Fibroblast of skin of right biceps (primary cell): ENCODE results near the gene DRC7.
"Not testable (repeated sequence)": the region's sequence is repeated elsewhere in the genome, so short reads cannot be mapped to it uniquely, and the experiment has no call there.

Experiments used
- DNase-seq: peaks from one replicate; pipeline ENCODE4 v3.0.0-alpha.2; 2013

DRC7 gene

DNA sequence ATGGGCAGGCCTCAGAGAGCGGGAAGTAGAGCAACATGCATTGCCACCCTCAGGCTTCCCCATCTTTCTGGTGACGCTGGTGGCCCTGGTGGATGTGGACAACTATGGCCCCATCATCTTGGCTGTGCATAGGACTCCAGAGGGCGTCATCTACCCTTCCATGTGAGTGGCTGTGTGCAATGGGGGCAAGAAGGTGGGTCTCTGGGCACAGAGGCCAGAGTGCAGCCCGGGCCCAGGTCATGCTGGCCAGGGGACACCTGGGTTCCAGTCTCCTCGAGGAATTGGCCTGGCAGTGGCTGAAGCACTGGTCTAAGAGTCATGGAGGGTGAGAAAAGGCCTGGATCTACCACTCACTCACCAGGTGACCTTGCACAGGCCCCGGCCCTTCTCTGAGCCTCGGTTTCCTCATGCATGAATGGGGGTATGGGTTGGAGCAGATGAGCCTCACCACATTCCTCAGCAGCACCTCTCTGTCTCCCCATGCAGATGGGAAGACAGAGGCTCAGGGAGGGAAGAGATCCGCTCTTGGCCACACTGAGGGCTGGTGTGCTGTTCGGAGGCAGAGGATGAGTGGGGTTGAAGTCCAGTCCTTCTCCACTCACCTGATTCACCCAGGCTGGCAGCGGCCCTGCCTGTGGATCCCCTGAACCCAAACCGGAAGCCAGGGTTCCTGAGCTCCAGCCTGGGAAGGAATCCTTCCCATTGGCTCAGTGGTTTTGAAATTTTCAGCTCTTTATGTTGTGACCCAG, 33.7 kb upstream of the DRC7 start:
- DNase-seq: no peak

- no peak for DNase-seq
These were observed 33.1 kb upstream of the DRC7 start for GRCh38 chr16:57661510-57661909.

DNA sequence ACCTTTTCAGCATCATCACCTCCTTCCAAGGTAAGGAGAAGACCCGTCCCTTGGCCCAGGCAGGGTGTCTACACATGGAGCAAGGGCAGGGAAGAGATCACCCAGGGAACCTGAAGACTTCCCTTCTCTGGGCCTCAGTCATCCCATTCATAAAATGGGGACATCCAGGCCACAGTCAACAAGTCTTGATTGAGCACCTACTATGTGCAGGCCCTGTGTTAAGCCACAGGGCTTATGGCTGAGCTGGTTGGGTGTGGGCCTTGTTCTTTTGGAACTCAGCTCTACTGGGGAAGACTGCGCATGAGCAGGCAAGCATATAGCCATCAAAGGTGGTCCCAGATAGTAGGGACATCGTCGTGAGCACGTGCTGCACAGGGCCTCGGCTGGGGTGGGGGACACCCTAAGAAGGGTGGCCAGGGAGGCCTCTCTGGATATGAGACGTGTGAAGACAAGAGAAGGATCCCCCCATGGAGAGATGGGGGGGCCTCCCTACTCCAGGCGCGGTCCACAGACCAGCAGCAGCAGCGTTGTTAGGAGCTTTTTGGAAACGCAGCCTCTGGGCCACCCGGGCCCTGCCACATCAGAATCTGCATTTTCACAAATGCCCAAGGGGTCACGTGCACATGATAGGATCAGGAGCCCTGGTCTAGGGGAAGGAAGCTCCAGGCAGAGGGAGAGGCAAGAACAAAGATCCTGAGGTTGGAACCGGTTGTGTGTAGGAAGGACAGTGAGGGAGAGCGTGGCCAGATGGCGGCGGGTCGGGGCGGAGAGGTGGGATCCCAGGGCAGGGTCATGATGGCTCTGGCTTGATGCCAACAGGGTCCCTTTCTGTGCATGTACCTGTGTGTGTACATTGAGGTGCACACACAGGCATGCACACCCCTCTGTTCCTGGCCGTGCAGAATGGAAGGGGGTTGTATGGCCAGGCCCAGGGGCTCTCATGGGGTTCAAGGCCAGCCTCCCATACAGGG, 32.4 kb upstream of the DRC7 start:
- no peak for DNase-seq

DNA sequence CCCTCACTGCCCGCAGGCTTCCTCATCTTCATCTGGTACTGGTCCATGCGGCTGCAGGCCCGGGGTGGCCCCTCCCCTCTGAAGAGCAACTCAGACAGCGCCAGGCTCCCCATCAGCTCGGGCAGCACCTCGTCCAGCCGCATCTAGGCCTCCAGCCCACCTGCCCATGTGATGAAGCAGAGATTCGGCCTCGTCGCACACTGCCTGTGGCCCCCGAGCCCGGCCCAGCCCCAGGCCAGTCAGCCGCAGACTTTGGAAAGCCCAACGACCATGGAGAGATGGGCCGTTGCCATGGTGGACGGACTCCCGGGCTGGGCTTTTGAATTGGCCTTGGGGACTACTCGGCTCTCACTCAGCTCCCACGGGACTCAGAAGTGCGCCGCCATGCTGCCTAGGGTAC, 31.2 kb upstream of the DRC7 start:
- DNase-seq: no peak

GRCh38 chr16:57663917-57664661, 30.5 kb upstream of the DRC7 start:
- DNase-seq: no peak

GRCh38 chr16:57664662-57665025, 30.0 kb upstream of the DRC7 start:
- no peak for DNase-seq

DNA sequence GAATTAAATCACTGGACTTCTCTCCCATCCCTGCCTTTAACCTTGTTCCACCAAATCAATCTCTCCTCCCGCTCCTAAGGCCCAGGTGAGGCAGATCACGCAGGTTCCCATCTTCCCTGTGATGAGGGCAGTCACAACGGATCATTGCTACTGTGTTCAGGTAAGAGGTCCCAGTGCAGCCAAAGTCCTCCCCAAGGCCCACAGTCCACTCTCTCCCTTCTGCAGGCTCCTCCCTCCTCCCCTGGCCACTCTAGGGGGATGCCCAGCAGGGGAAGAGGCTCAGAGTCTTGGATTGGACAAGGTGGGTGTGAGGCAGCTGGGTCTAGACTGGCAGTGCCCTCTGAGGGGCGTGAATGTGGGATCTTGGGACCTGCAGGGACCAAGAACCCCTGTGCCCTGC, 29.1 kb upstream of the DRC7 start:
- no peak for DNase-seq

GRCh38 chr16:57666353-57667047, 28.1 kb upstream of the DRC7 start:
- no peak for DNase-seq

DNA sequence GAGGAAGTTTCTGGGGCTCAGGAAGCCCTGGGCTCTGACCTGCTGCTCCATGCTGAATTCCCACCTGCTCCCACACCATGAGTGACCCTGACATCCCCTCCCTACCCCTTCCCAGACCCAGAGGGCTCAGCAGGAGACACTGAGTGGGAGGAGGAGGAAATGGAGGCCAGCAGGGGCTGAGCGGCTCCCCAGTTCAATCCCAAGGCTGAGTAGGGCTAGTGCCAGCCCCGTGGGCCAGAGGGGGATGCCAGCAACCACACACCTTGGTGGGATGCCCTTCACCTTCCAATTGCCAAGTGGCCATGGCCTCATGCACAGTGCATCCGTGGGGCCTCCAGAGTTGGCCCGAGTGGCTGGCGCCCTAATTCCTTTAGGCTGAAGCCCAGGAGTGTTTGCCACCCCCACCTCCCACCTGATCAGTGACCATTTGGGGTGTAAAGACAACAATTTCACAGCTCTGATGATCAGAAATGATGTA, 27.5 kb upstream of the DRC7 start:
- no peak for DNase-seq

- DNase-seq: no peak
These were observed 26.9 kb upstream of the DRC7 start for GRCh38 chr16:57667526-57668262.

- no peak for DNase-seq
These were observed 26.4 kb upstream of the DRC7 start, which contains the start of gene ADGRG3 for GRCh38 chr16:57668263-57668571. Gene ADGRG3, plus strand, starts transcription at chr16:57668306. Its CDS starts 42 bp downstream, at chr16:57668348.

DNA sequence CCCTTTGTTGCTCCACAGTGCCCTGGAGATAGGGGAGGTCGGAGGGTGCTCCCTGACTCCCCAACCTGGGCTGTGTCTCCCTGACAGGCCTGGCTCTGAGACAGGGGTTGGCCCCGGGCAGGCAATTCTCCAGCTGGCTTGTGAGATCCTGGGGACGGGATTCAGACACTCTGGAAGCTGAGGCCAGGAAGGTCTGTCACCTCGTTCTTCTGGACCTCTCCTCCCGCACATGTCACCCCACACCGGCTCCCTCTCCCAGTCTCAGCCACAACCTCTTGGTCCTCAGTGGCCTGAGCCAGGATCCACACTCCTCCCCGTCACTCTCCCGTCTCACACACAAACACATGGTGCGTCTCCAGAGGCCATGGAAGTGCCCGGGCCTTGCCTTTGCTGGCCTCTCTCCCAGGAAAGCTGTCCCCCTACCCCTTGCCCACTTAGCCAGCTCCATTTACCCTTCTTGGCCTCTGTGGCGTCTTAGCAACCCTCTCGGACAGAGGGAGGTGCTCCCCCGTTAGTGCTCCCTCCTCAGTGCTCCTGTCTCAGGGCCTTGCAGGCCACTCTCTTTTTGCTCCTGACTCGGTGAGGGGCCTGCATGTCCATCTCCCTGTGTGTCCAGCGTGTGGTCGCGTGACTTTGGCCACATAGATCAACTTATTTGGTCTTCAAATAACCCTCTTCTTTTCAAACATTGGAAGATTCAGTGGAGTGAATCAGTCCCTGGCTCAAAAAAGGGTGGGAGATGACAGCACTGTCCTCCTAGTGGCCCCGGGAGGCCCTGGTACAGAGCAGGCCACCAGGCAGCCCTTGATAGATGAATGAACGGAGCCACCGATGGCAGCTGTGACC, 25.8 kb upstream of the DRC7 start:
- DNase-seq: no peak

- DNase-seq: no peak
These were observed 25.0 kb upstream of the DRC7 start for GRCh38 chr16:57669476-57670162.

GRCh38 chr16:57670196-57670595, 24.4 kb upstream of the DRC7 start:
- no peak for DNase-seq

DNA sequence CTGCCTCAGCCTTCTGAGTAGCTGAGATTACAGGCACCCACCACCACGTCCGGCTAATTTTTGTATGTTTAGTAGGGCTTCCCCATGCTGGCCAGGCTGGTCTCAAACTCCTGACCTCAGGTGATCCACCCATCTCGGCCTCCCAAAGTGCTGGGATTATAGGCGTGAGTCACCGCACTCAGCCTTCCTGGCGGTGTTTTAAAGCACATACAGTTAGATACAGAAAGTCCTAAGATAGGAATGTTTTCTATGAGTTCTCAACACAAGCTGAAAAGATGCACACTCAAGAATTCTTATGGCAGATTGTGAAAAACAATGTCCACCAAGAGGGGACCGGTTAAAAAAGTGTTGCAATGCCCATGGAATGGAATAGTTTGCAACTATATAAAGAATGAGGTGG, 23.2 kb upstream of the DRC7 start:
- not testable (repeated sequence) for DNase-seq

GRCh38 chr16:57672416-57672815, 22.2 kb upstream of the DRC7 start:
- no peak for DNase-seq

DNA sequence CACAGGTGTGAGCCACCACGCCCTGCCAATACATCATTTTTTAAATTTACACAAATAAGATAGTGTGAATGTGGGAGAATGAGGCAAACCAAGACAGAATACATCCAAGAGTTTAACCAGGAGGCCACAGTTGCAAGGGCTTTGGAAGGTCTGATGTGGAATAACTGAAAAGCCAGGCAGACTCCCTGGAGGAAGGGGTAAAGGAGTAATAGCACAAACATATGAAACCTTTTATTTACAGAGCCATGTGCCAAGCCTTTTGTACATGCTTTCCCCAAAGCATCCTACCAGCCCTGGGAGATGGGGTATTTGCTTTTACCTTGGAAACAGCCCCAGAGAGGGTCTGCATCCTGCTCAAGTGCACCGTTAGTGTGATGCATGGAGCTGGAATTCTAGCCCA, 21.8 kb upstream of the DRC7 start:
- no peak for DNase-seq

- DNase-seq: peak; percentile 31
These were observed 18.7 kb upstream of the DRC7 start for GRCh38 chr16:57675741-57676551.

- no peak for DNase-seq
These were observed 18.0 kb upstream of the DRC7 start for GRCh38 chr16:57676553-57677085.
